Muscle layer of colon (tissue), 2 donors: ENCODE measurements around the gene STXBP6.
"Not testable (repeated sequence)": the region's sequence is repeated elsewhere in the genome, so short reads cannot be mapped to it uniquely, and the experiment has no call there.

ENCODE experiments used
- H3K27ac ChIP-seq: one replicate; pipeline ENCODE4 v1.7.0; 2013; ENCODE audit warnings: low read depth, mild to moderate bottlenecking, low read length, moderate library complexity
- H3K27me3 ChIP-seq, 2 donors: one replicate each; pipeline ENCODE4 v1.7.0; 2013; ENCODE audit warnings: low read length in 2 of 2, mild to moderate bottlenecking in 2 of 2; ENCODE audit not compliant: insufficient read depth in 2 of 2, control insufficient read depth in 1 of 2
- H3K36me3 ChIP-seq: one replicate; pipeline ENCODE4 v1.7.0; 2013; ENCODE audit warnings: mild to moderate bottlenecking, low read length; ENCODE audit not compliant: insufficient read depth
- H3K4me1 ChIP-seq: one replicate; pipeline ENCODE4 v1.7.0; 2013; ENCODE audit warnings: mild to moderate bottlenecking, low read length; ENCODE audit not compliant: insufficient read depth
- H3K4me3 ChIP-seq, 2 donors: one replicate each; pipeline ENCODE4 v1.7.0; 2013; ENCODE audit warnings: low read length in 2 of 2, low read depth in 1 of 2, mild to moderate bottlenecking in 1 of 2, moderate library complexity in 1 of 2
- H3K9ac ChIP-seq: one replicate; pipeline ENCODE4 v1.7.0; 2013; ENCODE audit warnings: low read length
- H3K9me3 ChIP-seq: one replicate; pipeline ENCODE4 v1.7.0; 2013; ENCODE audit warnings: mild to moderate bottlenecking, low read length
- donor health status: abdominal sarcoma.
- donor health status: Adenocarcinoma of cecum.

The STXBP6 gene

DNA sequence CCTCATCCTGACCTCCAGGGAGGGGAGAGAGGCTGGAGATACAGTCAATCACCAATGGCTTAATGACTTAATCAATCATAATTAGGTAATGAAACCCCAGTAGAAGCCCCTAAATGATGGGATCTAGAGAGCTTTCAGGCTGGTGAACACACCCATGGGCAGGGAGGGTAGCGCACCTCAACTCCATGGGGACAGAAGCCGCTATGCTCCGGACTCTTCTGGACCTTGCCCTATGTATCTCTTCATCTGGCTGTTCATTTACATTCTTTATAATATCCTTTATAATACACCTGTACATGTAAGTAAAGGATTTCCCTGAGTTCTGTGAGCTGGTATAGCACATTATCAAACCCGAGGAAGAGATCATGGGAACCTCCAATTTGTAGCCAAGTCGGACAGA is 205.9 kb downstream of the STXBP6 start:
- H3K4me1 ChIP-seq: peaks cover 2% of the 10 kb centered on the region
- no peak overlapping the region for H3K9ac ChIP-seq
- H3K36me3 ChIP-seq: no peaks in the 10 kb centered on the region
- no peak overlapping the region for H3K4me3 ChIP-seq
- no peaks in the 10 kb centered on the region for H3K27me3 ChIP-seq
- no peak overlapping the region for H3K27ac ChIP-seq
- H3K9me3 ChIP-seq: no peaks in the 10 kb centered on the region

DNA sequence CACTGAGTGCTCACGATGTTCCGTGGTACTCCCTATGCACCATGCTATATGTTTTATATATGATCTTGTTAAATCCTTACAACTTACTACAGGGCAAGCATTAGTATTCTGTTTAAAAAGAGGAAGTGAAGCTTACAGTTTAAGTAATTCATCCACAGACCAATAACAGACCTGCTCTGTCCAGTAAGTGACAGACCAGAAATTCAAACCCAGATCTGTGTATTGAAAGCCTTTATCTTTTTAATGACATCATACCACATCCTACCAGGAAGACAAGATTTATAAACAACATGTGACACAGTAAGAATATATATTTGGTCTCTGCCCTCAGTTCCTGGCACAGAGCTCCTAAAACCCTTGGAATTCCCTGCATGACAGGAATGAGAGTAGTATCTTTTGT is 206.5 kb downstream of the STXBP6 start:
- H3K27me3 ChIP-seq: no peaks in the 10 kb centered on the region
- H3K4me3 ChIP-seq: no peak overlapping the region
- no peak overlapping the region for H3K27ac ChIP-seq
- peaks cover 5% of the 10 kb centered on the region for H3K4me1 ChIP-seq
- no peaks in the 10 kb centered on the region for H3K36me3 ChIP-seq
- no peak overlapping the region for H3K9ac ChIP-seq
- no peaks in the 10 kb centered on the region for H3K9me3 ChIP-seq

DNA sequence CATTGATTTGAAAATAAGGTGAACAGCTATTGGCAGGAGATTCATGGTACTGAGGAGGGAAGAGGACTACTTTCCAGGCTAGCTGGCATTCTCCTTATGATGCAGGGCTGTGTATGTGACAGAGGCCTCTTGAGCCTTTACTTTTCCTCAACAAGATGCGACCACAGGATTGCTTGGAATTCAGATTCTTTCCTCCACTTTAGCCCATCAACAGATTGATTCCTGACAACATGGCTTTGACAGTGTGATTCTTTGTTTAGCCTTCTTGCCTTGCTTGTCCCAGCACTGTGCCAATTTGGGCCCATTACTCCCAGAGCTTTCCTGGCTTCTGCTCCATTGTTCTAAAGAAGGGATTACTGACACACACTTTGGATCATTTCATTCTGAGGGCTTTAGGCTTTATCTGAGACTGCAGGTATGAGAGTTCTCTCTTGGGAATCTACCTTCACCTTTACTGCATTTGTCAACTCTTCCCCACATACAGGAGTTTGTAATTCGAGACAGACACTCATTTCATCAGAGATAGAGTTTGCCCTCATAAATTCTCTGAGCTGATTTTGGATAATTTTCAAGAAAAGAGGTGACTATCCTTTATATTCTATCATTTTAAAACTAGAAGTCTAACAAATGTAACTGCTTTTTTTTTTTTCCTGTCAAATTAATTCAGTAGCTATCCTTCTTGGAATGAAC is 209.6 kb downstream of the STXBP6 start:
- Histone ChIP-seq H3K9ac (no peak overlapping the region), H3K9me3 (no peaks in the 10 kb centered on the region), H3K4me1 (peaks cover 5% of the 10 kb centered on the region), H3K27ac (no peak overlapping the region), H3K4me3 (no peak overlapping the region), H3K27me3 (no peaks in the 10 kb centered on the region), H3K36me3 (no peaks in the 10 kb centered on the region)

- peaks cover 5% of the 10 kb centered on the region for H3K4me1 ChIP-seq
- no peak overlapping the region for H3K4me3 ChIP-seq
- H3K27ac ChIP-seq: no peak overlapping the region
- no peaks in the 10 kb centered on the region for H3K9me3 ChIP-seq
- H3K9ac ChIP-seq: no peak overlapping the region
- H3K36me3 ChIP-seq: no peaks in the 10 kb centered on the region
- H3K27me3 ChIP-seq: no peaks in the 10 kb centered on the region
These were observed 210.2 kb downstream of the STXBP6 start for GRCh38 chr14:24839617-24840203.

DNA sequence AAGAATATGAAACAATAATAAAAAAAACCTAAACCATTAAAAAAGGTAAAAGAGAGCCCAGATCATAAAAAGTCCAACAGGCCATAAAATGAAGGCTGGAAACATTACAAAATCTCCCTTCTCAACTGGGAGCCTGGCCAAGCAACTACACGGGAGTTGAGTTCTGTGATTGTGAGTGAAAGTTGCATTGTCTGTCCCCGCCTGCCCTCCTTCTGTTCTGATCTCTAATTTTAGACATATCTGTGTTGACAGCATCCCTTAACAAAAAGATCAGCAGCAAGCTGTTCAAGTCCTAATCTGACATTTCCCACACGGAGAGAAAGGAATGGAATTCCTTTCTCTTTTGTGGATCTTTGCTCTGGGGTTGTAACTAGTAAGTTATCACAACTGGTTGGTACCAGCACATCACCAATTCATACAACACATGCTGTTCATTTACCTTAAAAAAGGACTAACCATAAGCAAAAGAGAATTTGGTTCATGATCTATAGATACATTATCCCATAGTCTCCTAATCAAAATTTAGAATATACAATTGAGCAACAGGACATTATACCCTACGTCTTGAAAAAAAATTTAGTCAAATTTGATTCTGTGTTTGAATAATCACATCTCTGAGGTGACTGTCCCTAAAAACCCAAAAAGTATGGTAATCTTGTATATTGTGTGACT is 210.9 kb downstream of the STXBP6 start:
- Histone ChIP-seq H3K9ac (no peak overlapping the region), H3K36me3 (no peaks in the 10 kb centered on the region), H3K4me3 (no peak overlapping the region), H3K27me3 (no peaks in the 10 kb centered on the region), H3K9me3 (no peaks in the 10 kb centered on the region), H3K4me1 (peaks cover 5% of the 10 kb centered on the region), H3K27ac (no peak overlapping the region)

GRCh38 chr14:24837280-24838046 is 212.5 kb downstream of the STXBP6 start:
- Histone ChIP-seq H3K27ac (no peak overlapping the region), H3K4me1 (peaks cover 5% of the 10 kb centered on the region), H3K4me3 (no peak overlapping the region), H3K36me3 (no peaks in the 10 kb centered on the region), H3K27me3 (no peaks in the 10 kb centered on the region), H3K9ac (no peak overlapping the region), H3K9me3 (no peaks in the 10 kb centered on the region)

DNA sequence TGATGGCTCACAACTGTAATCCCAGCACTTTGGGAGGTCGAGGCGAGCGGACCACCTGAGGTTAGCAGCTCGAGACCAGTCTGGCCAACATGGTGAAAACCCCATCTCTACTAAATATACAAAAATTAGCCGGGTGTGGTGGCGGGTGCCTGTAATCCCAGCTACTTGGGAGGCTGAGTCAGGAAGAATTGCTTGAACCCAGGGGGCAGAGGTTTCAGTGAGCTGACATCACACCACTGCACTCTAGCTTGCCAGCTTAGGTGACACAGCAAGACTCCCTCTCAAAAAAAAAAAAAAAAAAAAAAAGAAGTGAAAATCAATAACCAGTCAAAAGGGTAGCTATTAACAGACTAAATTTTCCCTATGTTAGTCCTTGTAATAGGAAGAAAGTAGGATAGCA is 213.6 kb downstream of the STXBP6 start:
- not testable (repeated sequence) for H3K36me3 ChIP-seq, H3K4me3 ChIP-seq

DNA sequence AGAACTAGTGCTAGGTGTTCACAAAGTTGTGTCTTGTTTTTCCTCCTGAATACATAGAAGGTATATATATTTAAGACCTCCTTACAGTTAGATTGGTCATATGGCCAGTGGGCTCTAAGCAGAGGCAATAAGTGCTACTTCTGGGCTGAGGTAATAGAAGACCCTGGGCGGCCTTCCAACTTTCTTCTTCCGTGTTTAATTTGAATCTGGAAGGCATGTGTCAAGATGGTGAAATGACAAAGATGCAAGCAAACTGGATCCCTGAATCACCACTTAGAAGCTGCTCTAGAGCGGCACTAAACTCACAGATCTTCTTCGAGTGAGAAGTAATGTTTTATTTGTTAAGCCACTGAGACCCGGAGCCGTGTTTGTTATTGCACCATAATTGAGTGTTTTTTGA is 215.0 kb downstream of the STXBP6 start:
- H3K27me3 ChIP-seq: no peaks in the 10 kb centered on the region
- no peak overlapping the region for H3K4me3 ChIP-seq
- no peaks in the 10 kb centered on the region for H3K36me3 ChIP-seq
- H3K9ac ChIP-seq: no peak overlapping the region
- H3K4me1 ChIP-seq: peaks cover 5% of the 10 kb centered on the region
- H3K27ac ChIP-seq: no peak overlapping the region
- no peaks in the 10 kb centered on the region for H3K9me3 ChIP-seq

More for the DNA sequence above, 213.6 kb downstream of the STXBP6 start:
- H3K4me1 ChIP-seq, H3K27me3 ChIP-seq, H3K27ac ChIP-seq, H3K9ac ChIP-seq, H3K9me3 ChIP-seq: not testable (repeated sequence)

GRCh38 chr14:24833385-24833784 is 216.6 kb downstream of the STXBP6 start:
- H3K4me1 ChIP-seq: no peaks in the 10 kb centered on the region
- no peaks in the 10 kb centered on the region for H3K27me3 ChIP-seq
- no peak overlapping the region for H3K27ac ChIP-seq
- H3K4me3 ChIP-seq: no peak overlapping the region
- no peaks in the 10 kb centered on the region for H3K9me3 ChIP-seq
- H3K9ac ChIP-seq: no peak overlapping the region
- no peaks in the 10 kb centered on the region for H3K36me3 ChIP-seq

- no peaks in the 10 kb centered on the region for H3K9me3 ChIP-seq
- H3K4me3 ChIP-seq: no peak overlapping the region
- H3K9ac ChIP-seq: no peak overlapping the region
- H3K4me1 ChIP-seq: no peaks in the 10 kb centered on the region
- H3K27ac ChIP-seq: no peak overlapping the region
- H3K36me3 ChIP-seq: no peaks in the 10 kb centered on the region
- no peaks in the 10 kb centered on the region for H3K27me3 ChIP-seq
These were observed 218.3 kb downstream of the STXBP6 start for GRCh38 chr14:24831677-24832076.

DNA sequence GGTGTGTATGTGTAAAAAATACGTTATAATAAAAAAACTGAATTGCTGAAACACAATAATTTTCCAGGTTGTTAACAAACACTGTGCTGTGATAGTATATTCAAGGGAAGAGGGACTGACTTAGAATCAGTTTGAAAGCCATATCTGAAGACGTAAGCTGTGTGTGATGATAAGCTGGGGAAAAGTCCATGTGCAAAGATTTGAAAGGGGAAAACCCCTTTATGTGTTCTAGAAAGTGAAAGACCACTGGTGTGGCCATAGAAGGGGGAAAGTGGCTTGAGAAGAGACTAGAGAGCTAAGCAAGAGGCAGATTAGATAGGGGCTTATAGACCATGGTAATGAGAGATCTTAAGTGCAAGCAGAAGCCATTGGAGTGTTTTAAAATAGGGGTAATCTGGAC is 220.1 kb downstream of the STXBP6 start:
- H3K9ac ChIP-seq: no peak overlapping the region
- no peaks in the 10 kb centered on the region for H3K4me1 ChIP-seq
- H3K27ac ChIP-seq: no peak overlapping the region
- no peaks in the 10 kb centered on the region for H3K36me3 ChIP-seq
- H3K9me3 ChIP-seq: no peaks in the 10 kb centered on the region
- no peak overlapping the region for H3K4me3 ChIP-seq
- H3K27me3 ChIP-seq: no peaks in the 10 kb centered on the region
